NCI-H2081 treated with DMSO at 0.1 percent for 48 hours (cell line): Measurements from ENCODE around the gene LINGO1.

Experiments used
- DNase-seq: peaks from one replicate; lab custom pipeline; 2025; lab: John Stamatoyannopoulos, UW

The LINGO1 gene

GRCh38 chr15:77617476-77618230 is 15.1 kb downstream of the LINGO1 start:
- no peak for DNase-seq

- DNase-seq, result no peak
These were observed 16.6 kb downstream of the LINGO1 start for GRCh38 chr15:77616072-77616471.

GRCh38 chr15:77615472-77615871 is 17.2 kb downstream of the LINGO1 start:
- DNase-seq, result no peak

GRCh38 chr15:77614251-77614806 is 18.4 kb downstream of the LINGO1 start:
- no peak for DNase-seq

- no peak for DNase-seq
These were observed 18.9 kb downstream of the LINGO1 start for GRCh38 chr15:77613814-77614213.

- no peak for DNase-seq
These were observed 19.6 kb downstream of the LINGO1 start for GRCh38 chr15:77612958-77613601.

- DNase-seq, result no peak
These were observed 20.9 kb downstream of the LINGO1 start for GRCh38 chr15:77611767-77612166.

GRCh38 chr15:77610731-77611130 is 22.0 kb downstream of the LINGO1 start:
- DNase-seq, result no peak

- no peak for DNase-seq
These were observed 23.2 kb downstream of the LINGO1 start for GRCh38 chr15:77609558-77609957.

- DNase-seq, result no peak
These were observed 23.9 kb downstream of the LINGO1 start for GRCh38 chr15:77608774-77609173.

- DNase-seq, result no peak
These were observed 24.8 kb downstream of the LINGO1 start for GRCh38 chr15:77607894-77608261.

- DNase-seq, result no peak
These were observed 25.4 kb downstream of the LINGO1 start for GRCh38 chr15:77607111-77607893.

- DNase-seq, result no peak
These were observed 26.3 kb downstream of the LINGO1 start for GRCh38 chr15:77606142-77607034.

- no peak for DNase-seq
These were observed 27.2 kb downstream of the LINGO1 start for GRCh38 chr15:77605547-77605946.

- no peak for DNase-seq
These were observed 27.7 kb downstream of the LINGO1 start for GRCh38 chr15:77604973-77605372.

- no peak for DNase-seq
These were observed 28.9 kb downstream of the LINGO1 start for GRCh38 chr15:77603611-77604336.

GRCh38 chr15:77602800-77603199 is 29.9 kb downstream of the LINGO1 start:
- DNase-seq, result no peak

GRCh38 chr15:77599899-77600298 is 32.8 kb downstream of the LINGO1 start:
- no peak for DNase-seq

- no peak for DNase-seq
These were observed 33.4 kb downstream of the LINGO1 start for GRCh38 chr15:77599357-77599756.

- no peak for DNase-seq
These were observed 34.1 kb downstream of the LINGO1 start for GRCh38 chr15:77598644-77599043.
